ENCODE measurements around the gene NUP160.
A peak's percentile ranks its signal among the peaks of the same experiment; 100 is the strongest.
"Not testable (repeated sequence)": the region's sequence is repeated elsewhere in the genome, so short reads cannot be mapped to it uniquely, and the experiment has no call there.

NUP160 gene

DNA sequence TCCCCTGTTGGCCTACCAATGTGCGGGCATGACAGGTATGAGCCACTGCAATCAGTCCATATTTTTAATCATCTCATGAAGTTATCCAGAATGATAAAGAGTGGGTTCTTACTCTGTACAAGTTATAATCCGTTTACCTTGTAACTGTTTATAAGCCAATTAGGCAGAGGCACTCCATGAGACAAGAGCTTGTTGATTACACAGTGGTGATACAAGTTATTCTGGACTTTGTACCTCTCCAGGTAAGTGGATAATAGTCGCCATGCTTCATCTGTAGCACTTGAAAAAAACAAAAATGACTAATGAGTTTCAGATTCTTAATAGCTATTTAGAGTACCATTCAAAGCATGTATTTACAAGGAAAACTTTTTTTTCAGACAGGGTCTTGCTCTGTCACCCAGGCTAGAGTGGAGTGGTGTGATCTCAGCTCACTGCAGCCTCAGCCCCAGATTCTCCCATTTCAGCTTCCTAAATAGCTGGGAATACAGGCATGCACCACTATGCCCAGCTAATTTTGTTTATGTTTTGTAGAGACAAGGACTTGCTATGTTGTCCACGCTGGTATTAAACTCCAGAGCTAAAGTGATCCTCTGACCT, 63.3 kb downstream of the NUP160 start:
- peak in 1 of 2 experiments; percentile 20 for DNase-seq

DNA sequence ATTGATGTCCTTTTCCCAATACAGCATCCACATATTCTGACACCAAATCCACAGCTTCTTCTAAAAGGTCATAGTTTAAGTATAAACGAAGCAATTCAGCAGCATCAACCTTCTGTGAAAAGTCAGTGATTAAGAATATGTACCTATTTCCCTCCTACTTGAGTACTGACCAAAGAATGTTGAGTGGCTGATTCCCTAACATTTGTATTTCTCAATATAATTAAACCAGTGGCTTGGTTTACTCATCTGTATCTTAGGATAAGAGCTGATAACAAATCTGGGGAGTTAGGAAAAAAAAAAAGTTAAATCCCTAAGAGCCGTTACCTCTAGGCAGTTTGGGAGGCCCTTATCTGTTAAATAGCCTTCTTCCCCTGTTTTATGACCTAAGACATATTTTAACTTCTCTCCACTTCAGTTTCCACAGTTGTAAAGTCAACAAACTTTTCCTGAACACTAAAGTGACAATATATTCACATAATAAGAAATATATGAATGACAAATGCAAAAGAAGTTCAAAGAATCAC, 65.0 kb downstream of the NUP160 start:
- no peak for DNase-seq

DNA sequence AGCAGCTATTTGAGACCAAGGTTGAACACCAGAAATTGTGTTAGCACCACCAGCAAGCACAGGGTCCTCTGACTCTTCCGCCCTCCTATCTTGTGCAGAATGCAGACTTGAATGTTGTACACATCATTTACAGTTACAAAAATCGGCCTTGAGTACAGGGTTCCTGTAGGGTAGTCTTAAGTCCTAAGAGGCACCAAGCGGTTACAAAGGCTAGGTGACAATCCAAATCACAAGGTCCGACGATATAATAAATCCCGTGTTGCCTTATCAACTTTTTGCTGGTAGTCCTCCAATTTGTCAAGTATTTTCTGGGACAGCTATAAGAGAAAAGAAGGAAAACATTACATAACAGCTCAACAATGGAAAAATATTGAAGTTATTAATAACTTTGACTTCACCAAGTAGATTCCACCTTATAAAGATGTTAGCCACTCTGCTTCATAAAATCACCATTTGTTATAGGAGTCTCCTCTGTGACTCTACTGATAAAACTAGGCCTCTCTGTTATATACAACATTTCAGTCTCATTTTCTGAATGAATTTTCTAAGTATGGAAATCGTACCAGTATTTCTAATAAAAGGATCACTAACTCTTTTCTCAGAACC, 69.2 kb downstream of the NUP160 start:
- no peak for DNase-seq

DNA sequence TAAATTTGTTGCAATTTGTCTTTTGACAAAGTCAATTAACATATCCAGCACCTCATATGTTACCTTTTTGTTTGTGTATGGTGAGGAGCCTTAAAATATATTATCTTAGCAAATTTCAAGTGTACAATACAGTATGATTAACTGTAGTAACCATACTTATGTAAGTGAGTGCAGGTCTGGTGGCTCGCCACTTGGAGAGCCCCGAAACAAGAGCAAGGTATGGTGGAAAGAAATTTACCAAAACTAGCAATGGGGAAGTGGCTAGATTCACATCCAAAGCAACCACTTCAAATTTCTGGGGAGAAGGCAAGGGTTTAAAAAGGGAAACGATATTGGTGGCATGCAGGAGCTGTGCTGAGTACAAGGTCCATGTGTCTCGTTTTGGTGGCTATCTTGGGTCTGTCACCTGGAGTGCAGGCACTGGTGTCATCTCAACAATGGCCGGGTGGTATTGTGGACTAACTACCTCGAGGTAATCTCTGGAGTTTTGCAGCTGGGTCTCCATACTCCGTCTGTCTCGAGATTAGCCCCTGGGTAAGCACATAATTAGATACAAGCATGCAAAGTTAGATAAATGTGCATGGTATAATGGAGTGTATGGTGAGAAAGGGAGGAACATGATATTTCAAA, 72.8 kb downstream of the NUP160 start:
- DNase-seq: no peak

DNA sequence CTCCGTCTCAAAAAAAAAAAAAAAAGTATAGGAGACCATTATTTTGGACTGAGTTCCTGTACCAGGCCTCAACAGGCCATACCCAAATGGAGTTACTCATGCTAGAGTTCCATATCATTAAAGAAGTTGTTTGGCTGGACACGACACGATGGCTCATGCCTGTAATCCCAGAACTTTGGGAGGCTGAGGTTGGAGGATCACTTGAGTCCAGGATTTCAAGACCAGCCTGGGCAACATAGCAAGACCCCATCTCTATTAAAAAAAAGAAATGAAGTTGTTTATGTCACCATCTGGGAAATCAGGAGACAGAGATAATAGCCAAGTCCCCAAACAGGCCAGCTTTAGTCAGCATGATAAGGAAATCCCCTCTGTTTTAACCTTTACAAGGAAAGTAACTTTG, 74.3 kb downstream of the NUP160 start:
- DNase-seq: no peak

DNA sequence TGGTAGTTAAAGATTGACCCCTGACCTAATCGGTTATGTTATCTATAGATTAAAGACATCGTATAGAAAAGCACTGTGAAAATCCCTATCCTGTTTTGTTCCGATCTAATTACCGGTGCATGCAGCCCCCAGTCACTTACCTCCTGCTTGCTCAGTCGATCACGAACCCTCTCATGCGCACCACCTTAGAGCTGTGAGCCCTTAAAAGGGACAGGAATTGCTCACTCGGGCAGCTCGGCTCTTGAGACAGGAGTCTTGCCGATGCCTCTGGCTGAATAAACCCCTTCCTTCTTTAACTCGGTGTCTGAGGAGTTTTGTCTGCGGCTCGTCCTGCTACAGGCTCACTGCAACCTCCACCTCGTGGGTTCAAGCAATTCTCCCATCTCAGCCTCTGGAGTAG, 78.6 kb downstream of the NUP160 start:
- DNase-seq: not testable (repeated sequence)

DNA sequence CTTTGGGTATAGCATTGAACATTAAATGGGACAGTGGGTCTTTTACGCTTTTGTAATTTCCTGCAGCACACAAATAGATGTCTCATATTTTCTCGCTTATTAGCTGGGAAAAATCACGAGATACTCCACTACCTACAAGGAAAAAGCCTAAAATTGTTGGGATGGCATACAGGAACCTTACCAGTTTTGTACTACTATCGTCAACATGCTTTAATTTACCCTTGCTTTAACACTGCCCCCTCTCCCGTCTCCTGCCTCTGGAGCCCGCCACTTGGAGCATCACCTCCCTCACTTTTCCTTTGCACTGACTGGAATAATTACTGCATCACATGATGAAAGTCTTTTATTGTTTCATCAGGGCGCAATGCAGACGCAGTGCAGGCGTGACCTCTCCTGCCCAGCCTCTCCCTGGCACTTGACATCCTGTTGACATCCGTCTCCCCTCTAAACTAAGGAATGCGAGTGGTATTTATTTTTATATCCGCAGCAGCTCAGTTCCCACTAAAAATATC, 80.0 kb downstream of the NUP160 start:
- peak in 1 of 2 experiments; percentile 59 for DNase-seq

DNA sequence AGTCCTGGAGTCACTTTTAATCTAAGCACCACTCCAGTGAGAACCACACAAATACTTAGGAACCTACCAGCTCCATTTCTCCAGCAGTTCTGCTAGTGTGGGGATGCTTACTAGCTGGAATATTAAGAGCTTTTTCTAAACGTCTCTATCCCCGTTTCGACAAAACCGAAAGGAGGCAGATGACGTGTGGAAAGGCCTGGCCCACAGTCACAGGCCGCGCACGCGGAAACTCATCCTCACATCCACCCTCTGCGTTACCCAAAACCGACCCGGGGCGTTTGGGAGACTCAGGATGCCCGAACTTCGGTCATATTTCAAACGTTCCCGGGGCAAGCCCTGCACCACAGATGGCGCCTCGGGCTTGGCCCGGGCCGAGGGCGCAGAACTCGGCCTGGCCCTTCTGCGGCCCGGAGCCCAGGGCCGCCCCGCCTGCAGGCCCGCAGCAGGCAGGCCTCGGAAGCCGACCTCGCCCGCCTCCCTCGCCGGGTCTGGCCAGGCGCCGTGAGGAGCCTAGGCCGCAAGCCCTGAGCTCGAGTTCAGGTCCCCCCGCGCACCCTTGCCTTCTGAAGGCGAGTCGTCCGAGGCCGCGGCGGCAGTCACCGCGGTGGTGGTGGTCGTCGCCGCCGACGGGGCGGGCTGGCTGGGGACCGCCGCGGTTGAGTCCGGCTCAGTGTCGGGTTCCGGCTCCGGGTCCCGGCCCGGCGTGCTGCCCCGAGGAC, 81.5 kb downstream of the NUP160 start:
- peak in 1 of 2 experiments; percentile 31 for DNase-seq

DNA sequence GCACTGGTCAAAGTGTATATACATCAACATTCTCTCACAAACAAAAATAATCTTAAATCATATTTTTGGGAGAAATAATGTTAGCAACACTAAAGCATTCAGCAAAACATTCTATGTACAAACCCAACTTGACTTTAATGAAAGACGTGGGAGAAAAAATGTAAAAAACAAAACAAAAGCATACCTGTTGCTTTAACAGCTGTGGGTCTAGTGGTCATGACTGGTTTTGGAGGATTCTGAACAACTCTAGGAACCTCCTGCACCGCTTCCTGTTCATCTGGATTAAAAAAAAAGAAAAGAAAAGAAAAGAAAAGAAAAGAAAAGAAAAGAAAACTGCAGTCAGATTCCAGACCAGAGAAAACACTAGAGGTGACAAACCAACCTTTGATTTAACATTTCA, 83.1 kb downstream of the NUP160 start:
- DNase-seq: no peak

DNA sequence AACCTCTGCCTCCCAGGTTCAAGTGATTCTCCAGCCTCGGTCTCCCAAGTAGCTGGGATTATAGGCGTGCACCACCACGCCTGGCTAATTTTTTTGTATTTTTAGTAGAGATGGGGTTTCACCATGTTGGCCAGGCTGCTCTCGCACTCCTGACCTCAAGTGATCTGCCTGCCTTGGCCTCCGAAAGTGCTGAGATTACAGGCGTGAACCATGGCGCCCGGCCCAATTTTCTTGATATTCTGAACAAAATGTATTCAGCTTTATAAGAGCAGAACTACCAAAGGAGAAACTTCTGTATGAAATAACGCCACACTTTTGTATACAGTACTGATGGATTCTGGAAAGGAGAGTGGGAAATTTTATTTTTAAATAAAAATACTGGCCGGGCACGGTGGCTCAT, 88.9 kb downstream of the NUP160 start:
- not testable (repeated sequence) for DNase-seq

DNA sequence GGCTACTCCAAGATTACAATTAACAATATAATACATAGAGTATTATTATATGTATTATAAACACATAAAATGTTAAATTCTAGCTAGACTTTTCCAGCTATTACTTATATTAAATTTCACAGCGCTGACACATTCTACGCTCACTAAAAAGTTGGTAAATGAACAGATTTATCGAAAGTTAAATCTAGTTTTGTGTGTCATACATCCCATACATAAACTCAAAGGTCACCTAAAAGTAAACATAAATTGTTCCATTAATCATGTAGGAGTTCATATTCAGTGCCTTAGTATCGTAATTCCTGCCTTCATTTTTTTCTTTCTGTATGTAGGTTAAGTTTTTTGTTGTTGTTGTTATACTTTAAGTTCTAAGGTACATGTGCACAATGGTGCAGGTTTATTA, 91.9 kb downstream of the NUP160 start:
- DNase-seq: no peak

DNA sequence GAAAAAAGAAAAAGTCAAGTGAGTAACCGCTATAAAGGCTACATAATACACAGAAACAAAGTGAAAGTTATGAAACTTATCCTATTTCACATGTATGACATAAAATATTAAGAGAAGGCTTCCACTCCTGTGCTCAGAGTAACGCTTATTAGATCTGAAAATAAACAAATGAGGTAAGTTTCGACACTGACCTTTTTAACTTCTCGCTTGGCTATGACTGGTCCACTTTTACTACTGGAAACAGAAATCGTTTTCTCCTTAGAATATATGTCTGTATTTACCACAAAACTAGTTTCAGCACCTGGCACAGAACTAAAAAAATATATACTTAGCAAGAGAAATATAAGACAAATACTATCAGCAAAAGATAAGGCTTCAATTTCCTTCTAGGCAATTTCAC, 97.4 kb downstream of the NUP160 start:
- DNase-seq: no peak

DNA sequence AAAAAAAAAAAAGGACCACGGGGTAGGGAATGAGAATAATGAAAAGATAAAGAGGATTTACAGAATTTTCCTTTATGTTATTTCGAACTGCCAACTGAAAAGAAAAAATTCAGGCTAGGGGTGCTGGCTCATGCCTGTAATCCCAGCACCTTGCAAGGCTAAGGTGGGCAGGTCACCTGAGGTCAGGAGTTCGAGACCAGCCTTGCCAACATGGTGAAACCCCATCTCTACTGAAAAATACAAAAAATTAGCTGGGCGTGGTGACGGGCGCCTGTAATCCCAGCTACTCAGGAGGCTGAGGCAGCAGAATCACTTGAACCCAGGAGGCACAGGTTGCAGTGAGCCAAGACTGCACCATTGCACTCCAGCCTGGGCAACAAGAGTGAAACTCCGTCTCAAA, 105.7 kb downstream of the NUP160 start:
- not testable (repeated sequence) for DNase-seq

DNA sequence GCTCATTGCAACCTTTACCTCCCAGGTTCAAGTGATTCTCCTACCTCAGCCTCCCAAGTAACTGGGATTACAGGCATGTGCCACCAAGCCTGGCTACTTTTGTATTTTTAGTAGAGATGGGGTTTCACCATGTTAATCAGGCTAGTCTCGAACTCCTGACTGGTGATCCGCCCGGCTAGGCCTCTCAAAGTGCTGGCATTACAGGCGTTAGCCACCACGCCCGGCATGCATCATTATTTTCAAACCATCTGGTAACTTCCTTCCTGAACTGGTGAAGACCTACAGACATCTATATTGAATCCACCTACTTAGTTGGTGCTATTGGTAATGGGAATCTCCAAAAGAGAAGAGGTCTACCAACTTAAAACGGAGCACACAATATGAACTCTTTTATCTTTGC, 110.3 kb downstream of the NUP160 start:
- not testable (repeated sequence) for DNase-seq

DNA sequence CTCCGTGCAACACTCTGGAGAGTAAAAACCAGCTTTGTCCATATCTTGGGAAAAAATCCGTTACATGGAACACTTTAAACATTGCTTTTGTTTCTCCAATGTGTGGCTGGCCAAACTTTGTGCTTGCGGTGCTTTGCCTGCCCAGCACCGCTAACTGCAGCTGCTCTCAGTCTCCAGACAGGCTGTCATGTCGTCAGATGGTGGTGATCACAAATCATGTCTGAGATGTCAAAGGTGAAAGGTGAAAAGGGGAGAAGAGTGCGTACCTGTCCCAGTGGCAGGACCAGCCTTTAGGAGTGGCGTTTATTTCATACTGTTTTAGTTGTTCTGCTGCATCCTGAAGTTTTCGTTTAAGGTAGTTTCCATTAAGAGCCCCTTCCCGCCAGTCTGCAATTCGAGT, 115.9 kb downstream of the NUP160 start:
- no peak for DNase-seq

DNA sequence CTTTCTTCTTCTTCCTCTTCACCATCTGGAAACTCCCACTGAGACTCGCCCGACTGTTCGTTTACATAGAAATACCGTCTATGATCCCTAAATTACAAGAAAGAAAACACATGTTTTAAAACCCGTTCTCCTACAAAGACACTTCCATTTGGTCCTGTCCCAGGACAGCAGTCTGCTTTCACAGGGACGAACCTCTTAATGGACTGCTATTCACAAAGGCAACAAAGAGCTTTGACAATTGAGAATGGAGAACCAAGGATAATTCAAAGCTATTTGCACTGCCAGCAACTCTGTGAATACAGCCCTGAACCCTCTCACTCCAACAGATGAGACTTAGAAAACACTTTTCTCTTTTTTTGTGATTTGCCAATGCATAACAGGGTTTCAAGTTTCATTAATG, 116.7 kb downstream of the NUP160 start:
- DNase-seq: no peak
